GM23338 (cell line): ENCODE data around the gene ABCB8. TPM values are rescaled to one million over a fixed set of nuclear protein-coding genes. Genes with fewer than 3 reads are reported as not detected.
A peak's percentile ranks its signal among the peaks of the same experiment; 100 is the strongest.

ENCODE experiments used
- ATAC-seq: fragments of 200-7000 bp; cut with Tn5 transposase; 3 replicates; pipeline ENCODE4 v1.9.1; 2020
- DNase-seq: peaks from one replicate; pipeline ENCODE4 v3.0.0-alpha.2; 2015; ENCODE audit warnings: low spot score
- H2AFZ ChIP-seq: fragments of 200-600 bp; sonication (generic); 2 replicates; pipeline ENCODE4 v1.8.0; 2016; ENCODE audit warnings: antibody characterized with exemption, mild to moderate bottlenecking, moderate library complexity
- H3F3A ChIP-seq: fragments of 200-600 bp; sonication (generic); replicated peaks from 2 replicates; pipeline ENCODE4 v1.8.0; 2017; ENCODE audit warnings: antibody characterized with exemption, mixed run types, low read depth
- H3K27ac ChIP-seq: fragments of 200-600 bp; sonication (generic); 2 replicates; pipeline ENCODE4 v1.6.1; 2016; ENCODE audit warnings: low read depth
- H3K27me3 ChIP-seq: fragments of 200-600 bp; sonication (generic); 2 replicates; pipeline ENCODE4 v1.8.0; 2016; ENCODE audit warnings: mild to moderate bottlenecking, mixed run types, moderate library complexity; ENCODE audit not compliant: insufficient read depth
- H3K36me3 ChIP-seq: fragments of 200-600 bp; sonication (generic); 2 replicates; pipeline ENCODE4 v1.8.0; 2016; ENCODE audit warnings: mild to moderate bottlenecking; ENCODE audit not compliant: insufficient read depth
- H3K4me1 ChIP-seq: fragments of 200-600 bp; sonication (generic); 2 replicates; pipeline ENCODE4 v1.8.0; 2016; ENCODE audit warnings: mild to moderate bottlenecking, moderate library complexity; ENCODE audit not compliant: insufficient read depth
- H3K4me2 ChIP-seq: fragments of 200-600 bp; sonication (generic); 2 replicates; pipeline ENCODE4 v1.7.1; 2017; ENCODE audit warnings: mixed run types
- H3K4me3 ChIP-seq: fragments of 200-600 bp; sonication (generic); 2 replicates; pipeline ENCODE4 v1.6.1; 2016; ENCODE audit warnings: mixed run types
- H3K79me2 ChIP-seq: fragments of 200-600 bp; sonication (generic); replicated peaks from 2 replicates; pipeline ENCODE4 v1.8.0; 2017; ENCODE audit warnings: mild to moderate bottlenecking; ENCODE audit not compliant: insufficient read depth
- H3K9me2 ChIP-seq: fragments of 200-600 bp; sonication (generic); 2 replicates; pipeline ENCODE4 v1.8.0; 2017; ENCODE audit not compliant: insufficient read depth
- H4K20me1 ChIP-seq: fragments of 200-600 bp; sonication (generic); replicated peaks from 2 replicates; pipeline ENCODE4 v1.8.0; 2017; ENCODE audit warnings: mild to moderate bottlenecking; ENCODE audit not compliant: insufficient read depth
- H3K27ac Mint-ChIP-seq: 2 replicates; pipeline ENCODE4 v1.8.0; 2020; ENCODE audit warnings: inconsistent platforms, mild to moderate bottlenecking, moderate library complexity, mixed read lengths
- H3K27me3 Mint-ChIP-seq: 3 replicates; pipeline ENCODE4 v1.8.0; 2022; ENCODE audit warnings: low read depth, mild to moderate bottlenecking, moderate library complexity, mixed read lengths, inconsistent platforms; ENCODE audit not compliant: insufficient read depth, poor library complexity
- H3K36me3 Mint-ChIP-seq: 3 replicates; pipeline ENCODE4 v1.8.0; 2021; ENCODE audit warnings: low read depth, mild to moderate bottlenecking, inconsistent platforms, moderate library complexity, mixed read lengths
- H3K4me1 Mint-ChIP-seq: 3 replicates; pipeline ENCODE4 v1.8.0; 2020; ENCODE audit warnings: mild to moderate bottlenecking, inconsistent platforms, mixed read lengths
- H3K4me3 Mint-ChIP-seq: 3 replicates; pipeline ENCODE4 v1.8.0; 2021; ENCODE audit warnings: moderate library complexity, mild to moderate bottlenecking, inconsistent platforms, mixed read lengths
- H3K9me3 Mint-ChIP-seq: 3 replicates; pipeline ENCODE4 v1.8.0; 2020; ENCODE audit warnings: moderate library complexity, mild to moderate bottlenecking, inconsistent platforms, mixed read lengths
- CREB1 ChIP-seq: fragments of 250-450 bp; sonication (Bioruptor Pico); IDR thresholded peaks from 2 replicates; pipeline ENCODE4 v1.5.0; 2020; ENCODE audit warnings: low read depth, mild to moderate bottlenecking, moderate library complexity
- NANOG ChIP-seq: IDR thresholded peaks from 2 replicates; pipeline ENCODE4 v1.6.1; 2016; ENCODE audit warnings: antibody characterized with exemption, borderline replicate concordance
- POLR2AphosphoS5 ChIP-seq: IDR thresholded peaks from 2 replicates; pipeline ENCODE4 v1.6.1; 2016; ENCODE audit warnings: antibody characterized with exemption, low read depth
- STAT1 ChIP-seq: IDR thresholded peaks from one replicate; pipeline ENCODE4 v1.6.1; 2016; ENCODE audit warnings: antibody characterized with exemption; ENCODE audit not compliant: unreplicated experiment
- ZNF331 ChIP-seq: fragments of 250-450 bp; sonication (Bioruptor Pico); IDR thresholded peaks from 2 replicates; pipeline ENCODE4 v1.5.0; 2020; ENCODE audit warnings: low read depth, mild to moderate bottlenecking, moderate library complexity
- polyA plus RNA-seq: library from polyadenylated mRNA; unstranded; fragments of >200 nt; fragmentation: Nextera tagmentation; extraction: Ambion mirVana; gene quantifications from 2 replicates; pipeline ENCODE4 v1.2.1, GENCODE V29; 2016
- total RNA-seq: library from RNA; depleted of rRNA; stranded (reverse); fragments of >200 nt; shearing (Covaris generic); gene quantifications from 2 replicates; pipeline ENCODE4 v1.2.3, GENCODE V29; 2014
- TF ChIP-seq, protein P1 (sequence below): IDR thresholded peaks from one replicate; pipeline ENCODE4 v1.6.1; 2018; ENCODE audit warnings: antibody characterized with exemption; ENCODE audit not compliant: unreplicated experiment
- TF ChIP-seq, protein P2 (sequence below): IDR thresholded peaks from 2 replicates; pipeline ENCODE4 v1.6.1; 2016; ENCODE audit warnings: antibody characterized with exemption

The ABCB8 gene
- total and polyA plus RNA-seq, 2 experiments from 2014 or later, result 11.4 to 27.1 TPM

DNA sequence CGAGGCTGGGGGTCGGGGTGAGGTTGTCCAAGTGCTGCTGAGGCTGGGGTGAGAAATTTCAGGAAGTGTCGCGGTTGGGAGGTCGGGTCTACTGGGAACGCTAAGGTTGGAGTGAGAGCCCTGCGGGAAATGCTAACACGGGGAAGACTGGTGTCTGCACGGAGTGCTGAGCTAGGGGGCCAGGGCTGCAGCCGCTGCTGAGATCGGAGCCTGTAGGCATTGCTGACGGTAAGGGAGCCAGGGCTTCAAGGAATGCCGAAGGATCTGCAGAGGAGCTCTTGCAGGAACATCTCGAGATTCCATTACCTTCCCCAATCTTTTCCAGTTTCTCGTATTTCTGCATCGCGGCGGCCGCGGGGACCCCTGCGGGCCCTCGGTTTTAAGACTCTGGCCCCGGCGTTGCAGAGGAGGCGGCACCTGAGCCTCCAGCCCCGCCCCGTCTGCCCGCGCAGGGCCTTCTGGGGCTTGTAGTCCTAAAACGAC lies 29.3 kb downstream of the ABCB8 start, which contains the start of gene CDK5:
CDK5 (minus strand) TSS at position 392 of the 483 bp plus-strand sequence; CDS start at position 343, 49 bp downstream.
- Histone ChIP-seq H3K36me3 (no peaks in the 10 kb centered on the region), H3K4me3 (peak within 1 kb of the TSS; percentile 99), H2AFZ (peak within 1 kb of the TSS; percentile 72), H3K4me1 (peaks cover 32% of the 10 kb centered on the region), H4K20me1 (no peaks in the 10 kb centered on the region; the same call in 1 of the 2 replicates), H3K27me3 (peaks cover 36% of the 10 kb centered on the region), H3K27ac (no peak within 1 kb of the TSS), H3K9me2 (no peaks in the 10 kb centered on the region), H3K4me2 (peak within 1 kb of the TSS; percentile 95), H3F3A (peaks cover 14% of the 10 kb centered on the region), H3K79me2 (0 out of 2 replicates have a peak, but pooled peaks cover 3% of the 10 kb centered on the region)
- ATAC-seq (peak; percentile 13), DNase-seq (no peak)
- H3K27ac Mint-ChIP-seq, result peak within 1 kb of the TSS; percentile 74
- peaks cover 45% of the 10 kb centered on the region for H3K4me1 Mint-ChIP-seq
- TF ChIP-seq, protein P1, sequence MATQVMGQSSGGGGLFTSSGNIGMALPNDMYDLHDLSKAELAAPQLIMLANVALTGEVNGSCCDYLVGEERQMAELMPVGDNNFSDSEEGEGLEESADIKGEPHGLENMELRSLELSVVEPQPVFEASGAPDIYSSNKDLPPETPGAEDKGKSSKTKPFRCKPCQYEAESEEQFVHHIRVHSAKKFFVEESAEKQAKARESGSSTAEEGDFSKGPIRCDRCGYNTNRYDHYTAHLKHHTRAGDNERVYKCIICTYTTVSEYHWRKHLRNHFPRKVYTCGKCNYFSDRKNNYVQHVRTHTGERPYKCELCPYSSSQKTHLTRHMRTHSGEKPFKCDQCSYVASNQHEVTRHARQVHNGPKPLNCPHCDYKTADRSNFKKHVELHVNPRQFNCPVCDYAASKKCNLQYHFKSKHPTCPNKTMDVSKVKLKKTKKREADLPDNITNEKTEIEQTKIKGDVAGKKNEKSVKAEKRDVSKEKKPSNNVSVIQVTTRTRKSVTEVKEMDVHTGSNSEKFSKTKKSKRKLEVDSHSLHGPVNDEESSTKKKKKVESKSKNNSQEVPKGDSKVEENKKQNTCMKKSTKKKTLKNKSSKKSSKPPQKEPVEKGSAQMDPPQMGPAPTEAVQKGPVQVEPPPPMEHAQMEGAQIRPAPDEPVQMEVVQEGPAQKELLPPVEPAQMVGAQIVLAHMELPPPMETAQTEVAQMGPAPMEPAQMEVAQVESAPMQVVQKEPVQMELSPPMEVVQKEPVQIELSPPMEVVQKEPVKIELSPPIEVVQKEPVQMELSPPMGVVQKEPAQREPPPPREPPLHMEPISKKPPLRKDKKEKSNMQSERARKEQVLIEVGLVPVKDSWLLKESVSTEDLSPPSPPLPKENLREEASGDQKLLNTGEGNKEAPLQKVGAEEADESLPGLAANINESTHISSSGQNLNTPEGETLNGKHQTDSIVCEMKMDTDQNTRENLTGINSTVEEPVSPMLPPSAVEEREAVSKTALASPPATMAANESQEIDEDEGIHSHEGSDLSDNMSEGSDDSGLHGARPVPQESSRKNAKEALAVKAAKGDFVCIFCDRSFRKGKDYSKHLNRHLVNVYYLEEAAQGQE, result no peak
- TF ChIP-seq ZNF331, result no peak
- TF ChIP-seq POLR2AphosphoS5, result no peak
- H3K4me3 Mint-ChIP-seq, result peak within 1 kb of the TSS; percentile 86
- H3K27me3 Mint-ChIP-seq, result peaks cover 42% of the 10 kb centered on the region
- H3K9me3 Mint-ChIP-seq, result no peaks in the 10 kb centered on the region
- no peaks in the 10 kb centered on the region for H3K36me3 Mint-ChIP-seq

DNA sequence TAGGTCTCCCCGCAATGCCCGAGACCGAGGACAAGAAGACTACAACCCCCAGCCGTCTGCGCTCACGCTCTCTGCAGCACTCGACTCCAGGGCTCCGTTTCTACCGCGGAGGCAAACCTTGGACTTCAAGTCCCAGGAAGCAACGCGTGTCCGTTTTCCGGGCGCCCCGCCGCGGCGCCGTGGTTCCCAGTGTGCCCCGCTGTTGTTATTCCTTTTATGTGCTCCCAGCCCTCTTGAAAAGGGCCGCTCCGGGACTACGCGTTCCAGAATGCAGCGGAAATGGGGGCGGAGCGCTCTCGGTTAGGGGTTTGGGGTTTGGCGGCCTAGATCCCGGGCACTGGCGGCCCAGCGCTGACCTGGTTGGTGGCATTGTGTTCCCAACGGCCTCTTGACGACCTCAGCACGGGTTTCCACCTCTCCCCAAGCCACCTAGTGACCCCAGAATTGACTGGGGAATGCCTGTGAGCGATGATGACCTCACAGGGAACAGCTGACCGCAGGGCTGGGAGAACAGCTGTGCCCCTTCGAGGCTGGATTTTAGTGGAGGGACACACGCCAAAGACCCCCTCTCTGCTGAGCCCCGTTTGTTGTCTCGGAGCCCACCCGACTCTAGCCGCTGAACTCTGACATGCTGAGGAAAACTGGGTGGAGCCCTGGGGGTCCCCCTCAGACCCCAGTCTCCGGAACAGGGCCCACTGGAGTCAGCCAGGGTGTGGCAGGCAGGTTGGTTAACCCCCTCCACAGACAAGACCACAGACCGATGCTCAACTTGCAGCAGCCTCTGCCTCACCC lies 29.9 kb downstream of the ABCB8 start:
- Mint-ChIP-seq H3K27me3 (peaks cover 43% of the 10 kb centered on the region), H3K4me1 (peaks cover 42% of the 10 kb centered on the region), H3K36me3 (no peaks in the 10 kb centered on the region), H3K4me3 (peak overlapping the region; percentile 86), H3K9me3 (no peaks in the 10 kb centered on the region), H3K27ac (peak overlapping the region; percentile 74)
- Histone ChIP-seq H3K27ac (no peak overlapping the region), H3K4me2 (peak overlapping the region; percentile 95), H3K4me1 (peaks cover 32% of the 10 kb centered on the region), H4K20me1 (no peaks in the 10 kb centered on the region; the same call in 1 of the 2 replicates), H3F3A (peaks cover 14% of the 10 kb centered on the region), H3K27me3 (peaks cover 36% of the 10 kb centered on the region), H3K79me2 (peaks cover 4% of the 10 kb centered on the region; the same call in 1 of the 2 replicates), H2AFZ (no peak overlapping the region), H3K9me2 (no peaks in the 10 kb centered on the region), H3K36me3 (no peaks in the 10 kb centered on the region), H3K4me3 (peak overlapping the region; percentile 99)
- TF ChIP-seq POLR2AphosphoS5 (peak; percentile 83), NANOG (peak; percentile 31; the same call in 1 of the 2 replicates), CREB1 (CRISPR knock-in tag) (peak; percentile 49), STAT1 (no peak)
- TF ChIP-seq, protein P2, sequence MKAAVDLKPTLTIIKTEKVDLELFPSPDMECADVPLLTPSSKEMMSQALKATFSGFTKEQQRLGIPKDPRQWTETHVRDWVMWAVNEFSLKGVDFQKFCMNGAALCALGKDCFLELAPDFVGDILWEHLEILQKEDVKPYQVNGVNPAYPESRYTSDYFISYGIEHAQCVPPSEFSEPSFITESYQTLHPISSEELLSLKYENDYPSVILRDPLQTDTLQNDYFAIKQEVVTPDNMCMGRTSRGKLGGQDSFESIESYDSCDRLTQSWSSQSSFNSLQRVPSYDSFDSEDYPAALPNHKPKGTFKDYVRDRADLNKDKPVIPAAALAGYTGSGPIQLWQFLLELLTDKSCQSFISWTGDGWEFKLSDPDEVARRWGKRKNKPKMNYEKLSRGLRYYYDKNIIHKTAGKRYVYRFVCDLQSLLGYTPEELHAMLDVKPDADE, result peak; percentile 99
- TF ChIP-seq, protein P1, result no peak
- ATAC-seq (peak; percentile 70), DNase-seq (peak; percentile 100)
